HFFc6 (cell line): ENCODE data around the gene NTM. TPM values are rescaled to one million over a fixed set of nuclear protein-coding genes. Genes with fewer than 3 reads are reported as not detected.

Experiments used
- DNase-seq: peaks from one replicate; pipeline ENCODE4 v3.0.0-alpha.2; 2018
- H3K27ac Mint-ChIP-seq: 2 replicates; pipeline ENCODE4 v1.8.0; 2020; ENCODE audit warnings: mild to moderate bottlenecking, mixed read lengths
- H3K27me3 Mint-ChIP-seq: 2 replicates; pipeline ENCODE4 v1.8.0; 2021; ENCODE audit warnings: mild to moderate bottlenecking, moderate library complexity, mixed read lengths; ENCODE audit not compliant: insufficient read depth
- H3K36me3 Mint-ChIP-seq: 2 replicates; pipeline ENCODE4 v1.8.0; 2021; ENCODE audit warnings: low read depth, mixed read lengths
- H3K4me1 Mint-ChIP-seq: 2 replicates; pipeline ENCODE4 v1.8.0; 2020; ENCODE audit warnings: low read depth, mixed read lengths
- H3K4me3 Mint-ChIP-seq: 2 replicates; pipeline ENCODE4 v1.8.0; 2020; ENCODE audit warnings: mild to moderate bottlenecking, moderate library complexity, mixed read lengths
- H3K9me3 Mint-ChIP-seq: 2 replicates; pipeline ENCODE4 v1.8.0; 2020; ENCODE audit warnings: mild to moderate bottlenecking, mixed read lengths
- CTCF ChIP-seq: fragments of 200-600 bp; sonication (generic); IDR thresholded peaks from 2 replicates; pipeline ENCODE4 v1.5.0; 2021; ENCODE audit warnings: antibody characterized with exemption, mild to moderate bottlenecking
- total RNA-seq, 6 experiments: library from RNA; stranded (reverse); fragmentation: NEBNext Ultra II Directional; extraction: Animal tissue kit (Norgen Biotek cat#: 25700); gene quantifications; 2 replicates in 1 of 6; 3 replicates in 5 of 6; pipeline ENCODE4 v1.2.3, GENCODE V29; 2021

The NTM gene
- total RNA-seq, 6 experiments from 2014 or later = 18.3 to 23.6 (median 21.7) TPM

DNA sequence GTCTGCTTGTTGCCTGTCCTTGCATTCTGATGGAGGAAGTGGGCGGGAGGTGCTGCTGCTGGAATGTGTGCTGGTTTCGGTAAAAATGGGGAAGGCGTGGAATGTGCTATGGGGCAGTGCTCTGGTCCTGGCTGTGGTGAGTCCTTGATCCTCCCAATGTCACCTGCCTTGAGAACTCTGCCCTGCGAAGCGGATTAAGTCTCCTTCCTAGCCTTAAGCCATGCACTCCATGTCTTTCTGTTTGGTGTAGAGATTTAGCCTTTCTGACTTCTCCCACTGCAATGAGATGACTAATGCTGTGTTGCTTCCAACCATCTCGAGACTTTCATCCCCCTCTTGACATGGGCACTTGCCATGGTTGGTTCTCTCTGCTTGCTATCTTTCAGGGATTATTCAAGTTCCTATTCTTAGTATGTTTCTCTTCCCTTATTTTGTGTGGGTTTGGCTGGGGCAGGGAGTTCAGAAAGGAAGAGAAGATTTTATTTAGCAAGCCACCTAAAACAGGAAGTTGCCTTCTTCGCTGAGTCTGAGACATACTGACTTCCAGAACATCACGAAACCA is 687.9 kb downstream of the NTM start:
- Mint-ChIP-seq H3K27me3 (no peaks in the 10 kb centered on the region), H3K9me3 (no peaks in the 10 kb centered on the region), H3K27ac (no peak overlapping the region), H3K4me3 (no peak overlapping the region), H3K36me3 (no peaks in the 10 kb centered on the region), H3K4me1 (peaks cover 42% of the 10 kb centered on the region)
- no peak for DNase-seq
- no peak for TF ChIP-seq CTCF

DNA sequence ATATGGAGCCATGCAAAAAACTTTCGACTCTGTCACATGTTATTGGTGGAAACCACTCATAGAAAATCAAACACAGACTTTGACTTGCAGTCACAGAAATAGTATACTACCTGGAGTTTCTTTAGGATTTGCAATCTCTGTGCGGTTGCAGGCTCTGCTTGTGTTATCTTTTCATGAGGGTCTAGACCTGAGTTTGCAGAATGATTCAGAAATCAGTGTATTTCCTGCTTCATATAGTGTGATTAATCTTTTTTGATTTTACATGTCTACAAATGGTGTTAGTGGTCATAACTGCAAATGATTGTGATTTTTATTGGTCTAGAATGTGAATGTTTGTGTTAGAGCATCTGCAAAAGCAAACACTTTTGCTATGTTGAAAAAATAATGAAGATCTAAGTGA is 690.2 kb downstream of the NTM start:
- no peak for TF ChIP-seq CTCF
- H3K27ac Mint-ChIP-seq = 0 out of 2 replicates have a peak overlapping the region, but pooled peaks have one; percentile 42
- H3K4me1 Mint-ChIP-seq = peaks cover 61% of the 10 kb centered on the region
- H3K36me3 Mint-ChIP-seq = no peaks in the 10 kb centered on the region
- H3K9me3 Mint-ChIP-seq = no peaks in the 10 kb centered on the region
- DNase-seq = no peak
- H3K4me3 Mint-ChIP-seq = no peak overlapping the region
- no peaks in the 10 kb centered on the region for H3K27me3 Mint-ChIP-seq

- H3K36me3 Mint-ChIP-seq = peaks cover 8% of the 10 kb centered on the region; the same call in 1 of the 2 replicates
- H3K27me3 Mint-ChIP-seq = no peaks in the 10 kb centered on the region
- H3K9me3 Mint-ChIP-seq = peaks cover 9% of the 10 kb centered on the region; the same call in 1 of the 2 replicates
- H3K4me3 Mint-ChIP-seq = no peak overlapping the region
- peaks cover 75% of the 10 kb centered on the region for H3K4me1 Mint-ChIP-seq
- DNase-seq = no peak
- no peak for TF ChIP-seq CTCF
- H3K27ac Mint-ChIP-seq = peak overlapping the region; percentile 91
Observed at GRCh38 chr11:132062031-132062430, 691.6 kb downstream of the NTM start.

DNA sequence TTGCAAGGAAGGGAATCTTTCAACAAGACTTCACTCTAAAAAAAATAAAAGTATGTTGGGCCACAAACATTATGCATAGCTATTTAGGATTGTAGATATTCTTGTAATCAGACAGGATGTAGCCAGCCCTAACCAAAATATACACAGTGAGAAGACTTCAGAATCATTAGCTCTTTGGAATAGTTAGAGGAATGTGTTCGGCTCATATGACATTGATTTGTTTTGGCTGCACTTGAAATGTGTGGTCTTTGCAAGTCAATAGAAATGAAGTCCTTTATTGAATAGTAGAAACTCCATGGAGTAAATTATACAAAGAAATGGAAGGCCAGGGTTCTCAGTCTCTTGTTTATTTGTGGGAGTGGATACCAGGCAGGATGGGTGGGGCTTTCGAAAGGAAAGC is 692.1 kb downstream of the NTM start:
- TF ChIP-seq CTCF = no peak
- Mint-ChIP-seq H3K27ac (peak overlapping the region; percentile 91), H3K4me1 (peaks cover 80% of the 10 kb centered on the region), H3K4me3 (peak overlapping the region; percentile 22; the same call in 1 of the 2 replicates), H3K9me3 (peaks cover 9% of the 10 kb centered on the region; the same call in 1 of the 2 replicates), H3K27me3 (no peaks in the 10 kb centered on the region), H3K36me3 (peaks cover 12% of the 10 kb centered on the region; the same call in 1 of the 2 replicates)
- DNase-seq = no peak

DNA sequence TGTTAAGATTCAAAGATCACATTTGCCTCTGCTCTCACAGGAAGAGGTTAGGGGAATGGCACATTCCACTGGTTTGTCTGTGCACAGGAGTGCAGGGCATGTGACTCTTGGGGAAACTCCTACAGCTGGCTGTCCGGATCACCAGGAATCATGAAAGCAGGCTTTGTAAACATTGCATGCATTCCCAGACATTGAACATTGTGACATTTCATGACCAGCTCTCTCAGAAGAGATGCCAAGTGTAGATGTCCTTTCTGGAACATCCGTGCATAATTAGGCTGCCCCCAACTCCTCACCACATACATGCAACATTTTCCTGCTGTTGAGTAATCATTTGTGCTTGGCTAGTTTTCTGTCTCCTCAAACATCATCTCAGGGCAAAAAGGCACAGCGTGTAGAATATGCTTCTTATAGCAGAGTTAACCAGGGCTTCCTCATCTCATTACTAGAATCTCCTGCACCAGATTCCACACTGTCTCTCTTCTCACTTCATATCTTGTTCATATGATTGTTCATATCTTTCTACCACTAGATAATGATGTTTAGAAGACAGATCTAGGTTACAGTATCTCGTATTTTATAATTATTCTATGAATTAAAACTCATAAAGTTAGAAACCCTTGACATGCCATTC is 694.7 kb downstream of the NTM start:
- Mint-ChIP-seq H3K27ac (peak overlapping the region; percentile 91), H3K27me3 (no peaks in the 10 kb centered on the region), H3K4me3 (peak overlapping the region; percentile 36)

More for the DNA sequence above, 694.7 kb downstream of the NTM start:
- DNase-seq = peak; percentile 98
- H3K9me3 Mint-ChIP-seq = peaks cover 9% of the 10 kb centered on the region; the same call in 1 of the 2 replicates
- peaks cover 17% of the 10 kb centered on the region for H3K36me3 Mint-ChIP-seq
- TF ChIP-seq CTCF = no peak
- peaks cover 89% of the 10 kb centered on the region for H3K4me1 Mint-ChIP-seq
